Prostate gland (tissue), 2 donors: Measurements from ENCODE around the gene CCDC92.

Experiments used
- CTCF ChIP-seq, 4 experiments: fragments of 200-600 bp in 2 of 4; fragments of 450-650 bp in 2 of 4; sonication (generic) in 2 of 4; IDR thresholded peaks; 1 replicate in 3 of 4; 2 replicates in 1 of 4; pipeline ENCODE4 v1.5.1; 2016 to 2019; ENCODE audit warnings: antibody characterized with exemption in 4 of 4, mild to moderate bottlenecking in 2 of 4, moderate library complexity in 2 of 4
- POLR2A ChIP-seq: fragments of 450-650 bp; IDR thresholded peaks from one replicate; pipeline ENCODE4 v1.6.1; 2016; ENCODE audit warnings: antibody characterized with exemption, mild to moderate bottlenecking

- TF ChIP-seq POLR2A (no peak), CTCF (IDR thresholded peaks at IDR 0.05) (no peak)
Measured at GRCh38 chr12:123965382-123965781, 7.2 kb downstream of the CCDC92 start.
